MM.1S (cell line): ENCODE data around the gene HINT3.
A peak's percentile ranks its signal among the peaks of the same experiment; 100 is the strongest.

ENCODE experiments used
- DNase-seq: peaks from one replicate; pipeline ENCODE4 v3.0.0-alpha.2; 2015
- H2AFZ ChIP-seq: fragments of 300-600 bp; sonication (generic); 2 replicates; pipeline ENCODE4 v1.6.0; 2016; ENCODE audit warnings: antibody characterized with exemption, low read length
- H3F3A ChIP-seq: fragments of 300-600 bp; sonication (generic); 2 replicates; pipeline ENCODE4 v1.6.1; 2016; ENCODE audit warnings: mild to moderate bottlenecking, antibody characterized with exemption, low read length, moderate library complexity, mixed read lengths; ENCODE audit not compliant: insufficient read depth
- H3K27ac ChIP-seq: fragments of 300-600 bp; sonication (generic); 2 replicates; pipeline ENCODE4 v1.5.1; 2016; ENCODE audit warnings: mild to moderate bottlenecking, low read length
- H3K27me3 ChIP-seq: fragments of 300-600 bp; sonication (generic); replicated peaks from 2 replicates; pipeline ENCODE4 v1.6.0; 2016; ENCODE audit warnings: low read length; ENCODE audit not compliant: insufficient read depth
- H3K36me3 ChIP-seq: fragments of 300-600 bp; sonication (generic); replicated peaks from 2 replicates; pipeline ENCODE4 v1.6.1; 2016; ENCODE audit warnings: mild to moderate bottlenecking, low read length, mixed read lengths; ENCODE audit not compliant: insufficient read depth
- H3K4me1 ChIP-seq: fragments of 300-600 bp; sonication (generic); 2 replicates; pipeline ENCODE4 v1.6.1; 2016; ENCODE audit warnings: low read length, mixed read lengths
- H3K4me2 ChIP-seq: fragments of 300-600 bp; sonication (generic); 2 replicates; pipeline ENCODE4 v1.6.0; 2016; ENCODE audit warnings: low read depth, low read length
- H3K4me3 ChIP-seq: fragments of 300-600 bp; sonication (generic); 2 replicates; pipeline ENCODE4 v1.5.1; 2016; ENCODE audit warnings: low read length, mixed read lengths
- H3K79me2 ChIP-seq: fragments of 300-600 bp; sonication (generic); 2 replicates; pipeline ENCODE4 v1.6.1; 2016; ENCODE audit warnings: mixed run types, low read length, mixed read lengths
- H3K9ac ChIP-seq: fragments of 300-600 bp; sonication (generic); 2 replicates; pipeline ENCODE4 v1.6.1; 2016; ENCODE audit warnings: low read length, mixed read lengths
- H3K9me2 ChIP-seq: fragments of 300-600 bp; sonication (generic); replicated peaks from 2 replicates; pipeline ENCODE4 v1.6.1; 2016; ENCODE audit warnings: mild to moderate bottlenecking, low read length, mixed read lengths; ENCODE audit not compliant: insufficient read depth
- H3K9me3 ChIP-seq: fragments of 300-600 bp; sonication (generic); replicated peaks from 2 replicates; pipeline ENCODE4 v1.6.1; 2016; ENCODE audit warnings: mild to moderate bottlenecking, low read length, mixed read lengths; ENCODE audit not compliant: insufficient read depth
- H4K20me1 ChIP-seq: fragments of 300-600 bp; sonication (generic); 2 replicates; pipeline ENCODE4 v1.6.1; 2016; ENCODE audit warnings: mild to moderate bottlenecking, low read length, moderate library complexity, mixed read lengths; ENCODE audit not compliant: insufficient read depth
- CTCF ChIP-seq: fragments of 300-600 bp; sonication (generic); IDR thresholded peaks from 2 replicates; pipeline ENCODE4 v1.5.1; 2016; ENCODE audit warnings: antibody characterized with exemption, low read length, mixed read lengths
- EZH2 ChIP-seq: fragments of 300-600 bp; sonication (generic); optimal IDR thresholded peaks from 2 replicates; pipeline ENCODE3; 2017; ENCODE audit warnings: low read depth, mild to moderate bottlenecking, antibody characterized with exemption, low read length, mixed read lengths
- EZH2phosphoT487 ChIP-seq: fragments of 300-600 bp; sonication (generic); IDR thresholded peaks from 2 replicates; pipeline ENCODE4 v1.6.1; 2018; ENCODE audit warnings: antibody characterized with exemption, low read length

HINT3 gene

GRCh38 chr6:125974214-125974866 is 17.8 kb downstream of the HINT3 start:
- Histone ChIP-seq H4K20me1 (no peaks in the 10 kb centered on the region), H3K27me3 (no peaks in the 10 kb centered on the region), H3K4me2 (no peak overlapping the region), H3K4me1 (no peaks in the 10 kb centered on the region), H3K36me3 (no peaks in the 10 kb centered on the region; the same call in 1 of the 2 replicates), H3K27ac (no peak overlapping the region), H3K9ac (no peak overlapping the region), H3K9me2 (no peaks in the 10 kb centered on the region), H3F3A (no peaks in the 10 kb centered on the region), H3K79me2 (no peaks in the 10 kb centered on the region), H2AFZ (no peak overlapping the region), H3K4me3 (no peak overlapping the region), H3K9me3 (no peaks in the 10 kb centered on the region)
- DNase-seq = peak; percentile 42
- TF ChIP-seq EZH2 = no peak
- TF ChIP-seq EZH2phosphoT487 = no peak
- TF ChIP-seq CTCF = peak; percentile 52

DNA sequence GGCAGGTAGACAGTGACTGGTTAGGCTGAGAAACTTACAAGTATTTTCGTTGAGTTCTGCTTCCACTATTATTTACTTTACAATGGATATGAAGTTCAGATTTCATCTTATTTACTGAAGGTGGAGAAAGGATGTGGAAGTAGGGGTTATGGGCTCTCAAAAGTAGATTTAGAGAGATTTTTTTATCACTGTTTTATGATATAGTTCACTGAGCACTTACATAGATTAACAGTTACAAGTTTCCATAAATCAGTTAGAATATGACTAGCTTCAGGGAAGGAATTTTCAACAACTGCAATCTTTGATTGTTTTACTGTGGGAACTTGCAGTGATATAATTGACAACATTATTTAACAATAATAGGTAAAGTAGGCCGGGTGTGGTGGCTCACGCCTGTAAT is 22.5 kb downstream of the HINT3 start:
- H4K20me1 ChIP-seq = no peaks in the 10 kb centered on the region
- no peak for DNase-seq
- no peak for TF ChIP-seq EZH2
- no peak for TF ChIP-seq CTCF
- TF ChIP-seq EZH2phosphoT487 = no peak
- H3K36me3 ChIP-seq = no peaks in the 10 kb centered on the region; the same call in 1 of the 2 replicates
- H3K4me1 ChIP-seq = no peaks in the 10 kb centered on the region
- H3K9me3 ChIP-seq = no peaks in the 10 kb centered on the region
- no peak overlapping the region for H2AFZ ChIP-seq
- no peak overlapping the region for H3K27ac ChIP-seq
- no peaks in the 10 kb centered on the region for H3F3A ChIP-seq
- no peak overlapping the region for H3K9ac ChIP-seq
- H3K9me2 ChIP-seq = no peaks in the 10 kb centered on the region
- no peak overlapping the region for H3K4me2 ChIP-seq
- H3K27me3 ChIP-seq = no peaks in the 10 kb centered on the region
- H3K4me3 ChIP-seq = no peak overlapping the region
- H3K79me2 ChIP-seq = no peaks in the 10 kb centered on the region

DNA sequence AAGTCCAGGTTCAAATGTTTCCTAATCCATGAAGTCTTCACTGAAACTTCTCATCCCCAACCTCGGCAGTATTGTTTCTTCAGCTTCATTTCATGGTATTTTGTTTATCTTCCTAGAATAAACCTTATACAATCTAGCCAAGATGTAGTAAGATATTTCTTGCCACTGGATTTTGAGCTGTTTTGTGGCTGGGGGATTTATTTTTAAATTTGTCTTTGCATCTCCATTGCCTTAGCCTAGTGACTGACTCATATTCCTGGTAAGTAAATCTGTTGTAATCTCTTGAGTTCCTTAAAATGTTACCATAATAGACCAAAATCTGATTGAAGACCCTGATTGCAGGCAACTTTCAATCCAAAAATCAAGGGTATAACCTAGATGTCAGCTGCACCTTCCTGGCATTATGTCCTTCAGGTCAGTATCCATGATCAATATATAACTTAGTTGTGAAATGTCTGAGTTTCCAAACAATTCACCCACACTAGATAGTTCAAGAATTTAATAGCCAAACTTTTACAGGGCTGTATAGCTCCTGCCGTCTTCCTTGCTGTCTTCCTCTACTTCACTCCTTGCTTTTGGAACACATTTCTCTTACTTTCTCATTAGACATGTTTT is 25.1 kb downstream of the HINT3 start:
- peaks cover 12% of the 10 kb centered on the region for H3K79me2 ChIP-seq
- peaks cover 3% of the 10 kb centered on the region; the same call in 1 of the 2 replicates for H3F3A ChIP-seq
- H2AFZ ChIP-seq = no peak overlapping the region
- no peaks in the 10 kb centered on the region for H3K9me2 ChIP-seq
- no peaks in the 10 kb centered on the region for H4K20me1 ChIP-seq
- H3K27ac ChIP-seq = no peak overlapping the region
- no peaks in the 10 kb centered on the region for H3K9me3 ChIP-seq
- H3K9ac ChIP-seq = no peak overlapping the region
- H3K27me3 ChIP-seq = no peaks in the 10 kb centered on the region
- no peak overlapping the region for H3K4me2 ChIP-seq
- no peaks in the 10 kb centered on the region for H3K36me3 ChIP-seq
- no peak for TF ChIP-seq EZH2phosphoT487
- no peak for TF ChIP-seq CTCF
- no peak for TF ChIP-seq EZH2
- H3K4me1 ChIP-seq = no peaks in the 10 kb centered on the region
- H3K4me3 ChIP-seq = no peak overlapping the region
- no peak for DNase-seq
